CD4-positive, alpha-beta T cell (primary cell): Measurements from ENCODE around the gene FOXP4. TPM values are rescaled to one million over a fixed set of nuclear protein-coding genes. Genes with fewer than 3 reads are reported as not detected.

Experiments used
- ATAC-seq: fragments of 200-7000 bp; cut with Tn5 transposase; one replicate; pipeline ENCODE4 v1.10.0; 2022; ENCODE audit warnings: mild to moderate bottlenecking; ENCODE audit not compliant: poor library complexity
- CTCF ChIA-PET: fragments of 350-600 bp; sonication (Branson Sonifier 250); formaldehyde crosslinking; loops from one replicate; lab custom pipeline; 2021; ENCODE audit warnings: antibody characterized with exemption, inconsistent platforms; lab: Charles Lee
- POLR2A ChIA-PET: fragments of 350-600 bp; sonication (Branson Sonifier 250); formaldehyde crosslinking; loops from one replicate; lab custom pipeline; 2021; ENCODE audit warnings: antibody characterized with exemption, inconsistent platforms; lab: Charles Lee
- DNase-seq, 14 experiments: peaks; one replicate each; pipeline ENCODE4 v3.0.0-alpha.2; 2013 to 2020; ENCODE audit warnings: mixed read lengths in 2 of 14
- H3K27ac ChIP-seq, 2 donors: one replicate each; pipeline versions ENCODE4 v1.5.1 to v1.7.0; 2013; ENCODE audit warnings: low read length in 2 of 2, low read depth in 1 of 2, mild to moderate bottlenecking in 1 of 2
- H3K27me3 ChIP-seq, 2 experiments: 1 replicate in 1 of 2; 2 replicates in 1 of 2; pipeline versions ENCODE4 v1.6.1 to v1.7.0; 2013; ENCODE audit warnings: low read length in 2 of 2, control low read depth in 1 of 2, mild to moderate bottlenecking in 1 of 2, moderate library complexity in 1 of 2; ENCODE audit not compliant: insufficient read depth in 2 of 2, control insufficient read depth in 1 of 2
- H3K36me3 ChIP-seq: one replicate; pipeline ENCODE4 v1.6.1; 2013; ENCODE audit warnings: low read length, control low read depth; ENCODE audit not compliant: insufficient read depth
- H3K4me1 ChIP-seq: one replicate; pipeline ENCODE4 v1.6.1; 2013; ENCODE audit warnings: low read length, control low read depth; ENCODE audit not compliant: insufficient read depth
- H3K4me3 ChIP-seq: one replicate; pipeline ENCODE4 v1.5.1; 2013; ENCODE audit warnings: mild to moderate bottlenecking, low read length, moderate library complexity
- H3K9me3 ChIP-seq, 2 experiments: 1 replicate in 1 of 2; 2 replicates in 1 of 2; pipeline versions ENCODE4 v1.6.1 to v1.7.0; 2013; ENCODE audit warnings: low read length in 2 of 2, mild to moderate bottlenecking in 2 of 2, control low read depth in 1 of 2, moderate library complexity in 1 of 2; ENCODE audit not compliant: control insufficient read depth in 1 of 2, insufficient read depth in 1 of 2
- H3K27ac Mint-ChIP-seq: one replicate; pipeline ENCODE4 v1.8.0; 2020; ENCODE audit warnings: mixed read lengths
- H3K27me3 Mint-ChIP-seq: one replicate; pipeline ENCODE4 v1.8.0; 2021; ENCODE audit warnings: mixed read lengths
- H3K36me3 Mint-ChIP-seq: one replicate; pipeline ENCODE4 v1.8.0; 2021; ENCODE audit warnings: low read depth, mixed read lengths
- H3K4me1 Mint-ChIP-seq: one replicate; pipeline ENCODE4 v1.8.0; 2021; ENCODE audit warnings: low read depth, mixed read lengths
- H3K4me3 Mint-ChIP-seq: one replicate; pipeline ENCODE4 v1.8.0; 2020; ENCODE audit warnings: mild to moderate bottlenecking, mixed read lengths
- H3K9me3 Mint-ChIP-seq: one replicate; pipeline ENCODE4 v1.8.0; 2020; ENCODE audit warnings: mixed read lengths
- intact Hi-C, 2 experiments: fragments of 100-400 bp; cut with DNase I in 1 of 2; cut with micrococcal nuclease in 1 of 2; formaldehyde crosslinking; loops; one replicate each; pipeline versions ENCODE4 v1.15.1 to v1.9.0; 2023 to 2025; cut with DNase I, micrococcal nuclease
- total RNA-seq, 174 experiments: library from RNA in 2 of 174; stranded (reverse) in 2 of 174; gene quantifications; one replicate each; pipeline ENCODE4 v1.2.3 and lab custom pipeline; 2021 to 2026
- TF ChIP-seq, protein P1 (sequence below): fragments of 200-600 bp; IDR thresholded peaks from one replicate; pipeline ENCODE4 v1.8.0; 2022; ENCODE audit warnings: antibody characterized with exemption, mild to moderate bottlenecking

Gene FOXP4
- total RNA-seq, 2 experiments from 2014 or later = 3.7 to 3.9 TPM

DNA sequence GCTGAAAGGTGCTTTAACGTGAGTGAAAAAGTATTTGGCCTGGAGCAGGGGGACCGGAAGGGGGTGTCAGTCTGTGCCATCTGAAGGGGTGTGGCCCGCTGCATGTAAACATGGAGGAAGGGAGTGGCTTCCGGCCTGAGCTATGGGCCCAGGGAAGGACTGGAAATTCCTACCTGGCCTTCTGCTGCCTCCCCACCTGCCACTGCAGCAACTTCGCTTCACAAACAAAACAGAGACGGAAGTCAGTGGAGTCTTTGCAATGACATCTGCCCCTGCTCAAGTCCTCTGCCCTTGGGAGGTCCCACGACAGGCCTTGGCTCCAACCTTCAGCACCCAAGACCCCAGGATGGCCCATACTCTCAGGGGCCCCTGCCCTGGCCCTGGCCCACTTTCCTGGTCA, 28.1 kb upstream of the FOXP4 start:
- Histone ChIP-seq H3K9me3 (no peaks in the 10 kb centered on the region), H3K4me3 (no peak overlapping the region), H3K27ac (no peak overlapping the region), H3K27me3 (peaks cover 0 to 3% of the 10 kb centered on the region in 2 experiments), H3K4me1 (no peaks in the 10 kb centered on the region), H3K36me3 (no peaks in the 10 kb centered on the region)
- Mint-ChIP-seq H3K9me3 (no peaks in the 10 kb centered on the region), H3K4me1 (no peaks in the 10 kb centered on the region), H3K36me3 (no peaks in the 10 kb centered on the region), H3K27ac (no peak overlapping the region), H3K27me3 (peaks cover 18% of the 10 kb centered on the region), H3K4me3 (no peak overlapping the region)
- no peak for ATAC-seq
- ChIA-PET CTCF (interaction anchor here (0.9 kb wide), 1 partner anchor 74 kb away, joined by 3 read pairs; no protein-coding TSS in a partner anchor), POLR2A (no interaction called here)
- DNase-seq = no peak
- intact Hi-C loops = no loop called here
- TF ChIP-seq, protein P1, sequence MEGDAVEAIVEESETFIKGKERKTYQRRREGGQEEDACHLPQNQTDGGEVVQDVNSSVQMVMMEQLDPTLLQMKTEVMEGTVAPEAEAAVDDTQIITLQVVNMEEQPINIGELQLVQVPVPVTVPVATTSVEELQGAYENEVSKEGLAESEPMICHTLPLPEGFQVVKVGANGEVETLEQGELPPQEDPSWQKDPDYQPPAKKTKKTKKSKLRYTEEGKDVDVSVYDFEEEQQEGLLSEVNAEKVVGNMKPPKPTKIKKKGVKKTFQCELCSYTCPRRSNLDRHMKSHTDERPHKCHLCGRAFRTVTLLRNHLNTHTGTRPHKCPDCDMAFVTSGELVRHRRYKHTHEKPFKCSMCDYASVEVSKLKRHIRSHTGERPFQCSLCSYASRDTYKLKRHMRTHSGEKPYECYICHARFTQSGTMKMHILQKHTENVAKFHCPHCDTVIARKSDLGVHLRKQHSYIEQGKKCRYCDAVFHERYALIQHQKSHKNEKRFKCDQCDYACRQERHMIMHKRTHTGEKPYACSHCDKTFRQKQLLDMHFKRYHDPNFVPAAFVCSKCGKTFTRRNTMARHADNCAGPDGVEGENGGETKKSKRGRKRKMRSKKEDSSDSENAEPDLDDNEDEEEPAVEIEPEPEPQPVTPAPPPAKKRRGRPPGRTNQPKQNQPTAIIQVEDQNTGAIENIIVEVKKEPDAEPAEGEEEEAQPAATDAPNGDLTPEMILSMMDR = no peak

DNA sequence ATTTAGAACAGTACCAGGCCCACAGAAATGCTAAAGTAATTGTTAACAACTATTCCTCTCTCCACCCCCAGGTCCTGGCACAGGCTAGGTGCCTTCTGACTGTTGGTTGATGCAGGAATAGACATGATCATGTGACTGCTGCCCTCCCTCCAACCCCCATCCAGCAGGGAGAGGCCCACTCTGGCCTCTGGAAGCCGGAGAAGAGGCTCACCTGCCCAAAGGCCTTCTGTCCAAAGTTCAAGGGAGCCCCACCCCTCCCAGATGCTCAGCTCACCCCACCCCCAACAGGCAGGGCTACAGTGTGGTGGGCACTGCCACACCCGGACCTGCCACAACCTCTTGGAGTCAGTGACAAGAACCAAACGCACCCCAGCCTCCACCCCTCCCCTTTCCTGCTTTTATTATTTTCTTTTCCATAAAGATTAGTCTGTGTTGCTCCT, 26.9 kb upstream of the FOXP4 start:
- Mint-ChIP-seq H3K4me3 (no peak overlapping the region), H3K27me3 (peaks cover 15% of the 10 kb centered on the region), H3K9me3 (no peaks in the 10 kb centered on the region), H3K4me1 (no peaks in the 10 kb centered on the region), H3K36me3 (no peaks in the 10 kb centered on the region), H3K27ac (no peak overlapping the region)
- CTCF ChIA-PET = no interaction called here
- no peak overlapping the region for H3K27ac ChIP-seq
- DNase-seq (no peak), ATAC-seq (no peak)
- peaks cover 5 to 9% of the 10 kb centered on the region in 2 experiments for H3K27me3 ChIP-seq
- intact Hi-C loops = no loop called here
- no peaks in the 10 kb centered on the region for H3K4me1 ChIP-seq
- no peaks in the 10 kb centered on the region for H3K9me3 ChIP-seq
- TF ChIP-seq, protein P1 = no peak
- POLR2A ChIA-PET = no interaction called here
- no peaks in the 10 kb centered on the region for H3K36me3 ChIP-seq
- H3K4me3 ChIP-seq = no peak overlapping the region

DNA sequence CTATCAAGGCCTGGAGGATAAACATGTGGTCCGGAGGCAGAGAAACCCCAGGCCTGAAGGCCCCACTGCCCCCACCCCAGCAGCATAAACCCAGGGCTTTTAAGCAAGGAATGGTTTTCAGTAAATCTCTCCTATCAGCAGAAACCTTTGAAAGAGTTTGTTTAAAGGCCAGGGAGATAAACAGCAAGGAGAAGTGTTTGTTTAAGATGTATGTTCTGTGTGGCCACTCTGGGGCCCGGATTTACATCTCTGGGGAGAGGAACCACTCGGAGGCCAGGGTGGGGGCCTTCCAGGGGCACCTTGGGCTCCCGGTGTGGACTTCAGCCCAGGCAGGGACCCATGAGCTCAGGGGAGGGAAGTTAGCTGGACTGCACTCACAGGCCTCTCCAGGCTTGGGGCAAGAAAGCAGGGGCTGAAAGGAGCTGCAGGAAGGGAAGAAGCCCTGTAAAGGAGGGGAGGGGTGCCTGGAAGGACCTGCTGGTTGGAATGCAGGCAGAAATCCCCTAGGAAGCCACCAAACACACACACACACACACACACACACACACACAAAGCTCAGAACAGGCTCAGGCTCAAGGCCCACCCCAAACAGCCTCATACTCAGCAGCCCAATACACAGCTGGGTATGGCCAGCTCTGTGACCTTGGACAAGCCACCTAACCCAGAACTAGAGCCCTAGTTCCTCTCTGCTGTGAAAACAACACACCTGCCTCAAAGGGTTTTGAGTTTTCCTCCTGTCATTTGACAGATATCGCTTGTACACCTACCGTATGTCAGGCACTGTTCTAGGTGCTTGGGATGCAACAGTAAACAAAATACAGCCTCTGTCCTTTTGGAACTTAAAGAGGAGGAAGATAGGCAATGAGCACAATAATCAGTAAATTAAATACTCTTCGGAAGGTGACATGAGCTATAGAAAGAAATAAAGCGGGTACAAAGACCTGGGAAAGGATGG, 26.2 kb upstream of the FOXP4 start:
- Histone ChIP-seq H3K4me1 (no peaks in the 10 kb centered on the region), H3K4me3 (no peak overlapping the region), H3K9me3 (no peaks in the 10 kb centered on the region), H3K36me3 (no peaks in the 10 kb centered on the region), H3K27ac (no peak overlapping the region), H3K27me3 (peaks cover 5 to 9% of the 10 kb centered on the region in 2 experiments)
- no peak for ATAC-seq
- CTCF ChIA-PET = no interaction called here
- no peaks in the 10 kb centered on the region for H3K9me3 Mint-ChIP-seq
- POLR2A ChIA-PET = no interaction called here
- H3K36me3 Mint-ChIP-seq = no peaks in the 10 kb centered on the region
- no peak overlapping the region for H3K27ac Mint-ChIP-seq
- DNase-seq = no peak
- intact Hi-C loops = no loop called here
- H3K4me3 Mint-ChIP-seq = no peak overlapping the region
- H3K27me3 Mint-ChIP-seq = peaks cover 9% of the 10 kb centered on the region
- TF ChIP-seq, protein P1 = no peak
- no peaks in the 10 kb centered on the region for H3K4me1 Mint-ChIP-seq
